Measurements from ENCODE around the gene LARP4. TPM values are rescaled to one million over a fixed set of nuclear protein-coding genes. Genes with fewer than 3 reads are reported as not detected.
"Not testable (repeated sequence)": the region's sequence is repeated elsewhere in the genome, so short reads cannot be mapped to it uniquely, and the experiment has no call there.

LARP4 gene
- total RNA-seq, 1 donor from 2014 or later = 64.2 TPM

DNA sequence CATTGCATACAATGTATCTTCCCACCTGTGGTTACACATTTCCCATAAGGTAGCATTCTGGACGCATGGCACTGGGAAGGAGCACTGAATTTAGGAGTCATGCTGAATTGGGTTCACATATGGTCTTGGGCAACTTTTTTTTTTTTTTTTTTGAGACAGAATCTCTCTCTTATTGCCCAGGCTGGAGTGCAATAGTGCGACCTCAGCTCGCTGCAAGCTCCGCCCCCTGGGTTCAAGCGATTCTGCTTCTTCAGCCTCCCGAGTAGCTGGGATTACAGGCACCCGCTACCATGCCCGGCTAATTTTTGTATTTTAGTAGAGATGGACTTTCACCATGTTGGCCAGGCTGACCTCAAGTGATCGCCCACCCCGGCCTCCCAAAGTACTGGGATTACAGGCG is 117.4 kb downstream of the LARP4 start:
- TF ChIP-seq, protein P1, sequence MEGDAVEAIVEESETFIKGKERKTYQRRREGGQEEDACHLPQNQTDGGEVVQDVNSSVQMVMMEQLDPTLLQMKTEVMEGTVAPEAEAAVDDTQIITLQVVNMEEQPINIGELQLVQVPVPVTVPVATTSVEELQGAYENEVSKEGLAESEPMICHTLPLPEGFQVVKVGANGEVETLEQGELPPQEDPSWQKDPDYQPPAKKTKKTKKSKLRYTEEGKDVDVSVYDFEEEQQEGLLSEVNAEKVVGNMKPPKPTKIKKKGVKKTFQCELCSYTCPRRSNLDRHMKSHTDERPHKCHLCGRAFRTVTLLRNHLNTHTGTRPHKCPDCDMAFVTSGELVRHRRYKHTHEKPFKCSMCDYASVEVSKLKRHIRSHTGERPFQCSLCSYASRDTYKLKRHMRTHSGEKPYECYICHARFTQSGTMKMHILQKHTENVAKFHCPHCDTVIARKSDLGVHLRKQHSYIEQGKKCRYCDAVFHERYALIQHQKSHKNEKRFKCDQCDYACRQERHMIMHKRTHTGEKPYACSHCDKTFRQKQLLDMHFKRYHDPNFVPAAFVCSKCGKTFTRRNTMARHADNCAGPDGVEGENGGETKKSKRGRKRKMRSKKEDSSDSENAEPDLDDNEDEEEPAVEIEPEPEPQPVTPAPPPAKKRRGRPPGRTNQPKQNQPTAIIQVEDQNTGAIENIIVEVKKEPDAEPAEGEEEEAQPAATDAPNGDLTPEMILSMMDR (IDR thresholded peaks at IDR 0.05; ENCODE audit: unreplicated experiment) = no peak
- no peak for DNase-seq (ENCODE audit: low spot score, unreplicated experiment)
- Mint-ChIP-seq H3K4me3 (ENCODE audit: low read depth) (no peak overlapping the region), H3K27me3 (no peaks in the 10 kb centered on the region), H3K9me3 (ENCODE audit: low read depth) (no peaks in the 10 kb centered on the region), H3K27ac (no peak overlapping the region), H3K4me1 (ENCODE audit: low read depth) (peaks cover 9% of the 10 kb centered on the region), H3K36me3 (ENCODE audit: insufficient read depth) (peaks cover 6% of the 10 kb centered on the region)

DNA sequence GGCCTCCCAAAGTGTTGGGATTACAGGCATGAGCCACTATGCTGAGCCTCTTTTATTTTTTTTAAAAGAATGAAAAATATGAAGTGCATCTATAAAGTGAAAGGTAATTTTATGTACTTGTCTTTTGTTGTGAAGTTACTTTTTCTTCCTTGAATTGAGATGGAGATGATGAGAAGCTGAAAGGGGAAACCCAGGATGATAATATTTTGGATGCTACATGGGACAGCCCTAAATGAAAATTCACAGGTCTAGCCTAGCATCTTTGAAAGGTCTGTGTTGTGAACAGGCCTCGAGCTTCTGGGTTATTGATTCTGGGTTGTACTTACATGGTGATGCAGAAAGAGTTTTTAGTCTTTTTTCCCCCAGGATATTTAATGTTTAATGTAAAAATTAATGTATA is 118.7 kb downstream of the LARP4 start:
- DNase-seq (ENCODE audit: low spot score, unreplicated experiment) = no peak
- no peak overlapping the region for H3K4me3 Mint-ChIP-seq (ENCODE audit: low read depth)

DNA sequence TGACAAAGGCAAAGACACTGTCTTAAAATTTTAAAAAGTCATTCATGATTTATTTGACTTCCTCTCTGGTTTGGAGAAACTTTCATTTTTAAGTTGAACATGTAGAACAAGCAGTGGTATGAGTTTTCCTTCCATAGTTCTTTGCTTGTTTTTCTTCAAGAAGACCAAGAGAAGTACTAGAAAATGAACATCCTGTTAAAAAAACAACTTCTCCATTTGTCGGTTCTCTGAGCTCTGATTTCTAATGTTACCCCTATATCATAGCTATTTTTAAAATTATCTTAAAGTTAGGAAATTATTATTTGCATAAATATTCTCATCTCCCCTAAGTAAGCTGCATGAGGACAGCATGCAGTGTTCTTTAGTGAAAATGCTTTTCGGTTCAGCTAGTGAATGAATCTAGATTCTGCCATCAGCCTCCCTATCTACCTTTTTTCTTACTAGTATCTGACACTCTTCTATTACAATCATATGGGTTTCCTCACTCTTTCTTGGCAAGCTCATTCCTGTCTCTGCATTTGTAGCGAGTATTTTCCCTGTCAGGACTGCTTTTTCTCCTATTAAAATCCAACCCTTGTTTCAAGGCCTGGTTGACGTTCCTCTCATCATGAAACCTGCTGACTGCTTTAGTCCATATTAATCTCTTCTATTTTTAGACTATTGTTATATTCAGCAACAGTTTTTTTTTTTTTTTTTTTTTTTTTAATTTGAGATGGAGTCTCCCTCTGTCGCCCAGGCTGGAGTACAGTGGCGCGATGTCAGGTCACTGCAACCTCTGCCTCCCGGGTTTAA is 119.9 kb downstream of the LARP4 start:
- no peaks in the 10 kb centered on the region for H3K4me1 Mint-ChIP-seq (ENCODE audit: low read depth)
- no peak overlapping the region for H3K4me3 Mint-ChIP-seq (ENCODE audit: low read depth)
- no peaks in the 10 kb centered on the region for H3K27me3 Mint-ChIP-seq
- no peak for DNase-seq (ENCODE audit: low spot score, unreplicated experiment)
- no peak overlapping the region for H3K27ac Mint-ChIP-seq
- peaks cover 12% of the 10 kb centered on the region for H3K36me3 Mint-ChIP-seq (ENCODE audit: insufficient read depth)
- H3K9me3 Mint-ChIP-seq (ENCODE audit: low read depth) = peaks cover 4% of the 10 kb centered on the region
- TF ChIP-seq, protein P1 (IDR thresholded peaks at IDR 0.05; ENCODE audit: unreplicated experiment) = no peak

More for the DNA sequence above, 118.7 kb downstream of the LARP4 start:
- Mint-ChIP-seq H3K36me3 (ENCODE audit: insufficient read depth) (peaks cover 12% of the 10 kb centered on the region), H3K27ac (no peak overlapping the region), H3K27me3 (no peaks in the 10 kb centered on the region), H3K4me1 (ENCODE audit: low read depth) (peaks cover 7% of the 10 kb centered on the region), H3K9me3 (ENCODE audit: low read depth) (peaks cover 4% of the 10 kb centered on the region)
- TF ChIP-seq, protein P1 (IDR thresholded peaks at IDR 0.05; ENCODE audit: unreplicated experiment) = no peak

DNA sequence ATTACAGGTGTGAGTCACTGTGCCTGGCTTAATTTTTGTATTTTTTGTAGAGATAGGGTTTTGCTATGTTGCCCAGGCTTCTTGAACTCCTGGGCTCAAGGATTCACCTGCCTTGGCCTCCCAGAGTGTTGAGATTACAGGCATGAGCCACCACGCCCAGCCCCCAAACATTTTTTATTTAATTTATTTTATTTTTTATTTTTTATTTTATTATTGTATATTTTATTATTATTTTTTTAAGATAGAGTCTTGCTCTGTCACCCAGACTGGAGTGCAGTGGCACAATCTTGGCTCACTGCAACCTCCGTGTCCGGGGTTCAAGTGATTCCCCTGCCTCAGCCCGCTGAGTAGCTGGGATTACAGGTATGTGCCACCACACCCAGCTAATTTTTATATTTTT is 121.1 kb downstream of the LARP4 start:
- H3K9me3 Mint-ChIP-seq (ENCODE audit: low read depth); H3K4me1 Mint-ChIP-seq (ENCODE audit: low read depth); H3K27me3 Mint-ChIP-seq; H3K4me3 Mint-ChIP-seq (ENCODE audit: low read depth); H3K27ac Mint-ChIP-seq; DNase-seq (ENCODE audit: low spot score, unreplicated experiment): not testable (repeated sequence)
- H3K36me3 Mint-ChIP-seq (ENCODE audit: insufficient read depth) = peaks cover 13% of the 10 kb centered on the region

DNA sequence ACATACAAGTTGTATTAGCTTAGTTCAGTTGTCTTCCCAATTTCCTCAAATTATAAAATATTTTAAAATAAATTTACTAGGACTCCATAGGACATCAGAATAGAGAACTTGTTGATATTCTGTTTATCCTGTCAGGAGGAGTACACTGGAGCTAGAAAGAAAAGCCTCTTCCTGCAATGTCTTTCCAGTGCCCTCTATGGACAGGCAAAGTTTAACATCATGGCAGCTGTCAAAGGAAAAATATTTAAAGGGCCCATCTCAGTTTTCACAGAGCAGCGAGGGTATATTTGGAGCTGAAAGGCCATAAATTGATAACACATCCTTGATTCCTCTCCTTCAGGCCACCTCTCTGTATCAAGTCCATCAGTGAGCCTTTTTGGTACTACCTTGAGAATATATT is 123.1 kb downstream of the LARP4 start:
- Mint-ChIP-seq H3K4me1 (ENCODE audit: low read depth) (peaks cover 15% of the 10 kb centered on the region), H3K27me3 (no peaks in the 10 kb centered on the region), H3K36me3 (ENCODE audit: insufficient read depth) (peaks cover 13% of the 10 kb centered on the region), H3K9me3 (ENCODE audit: low read depth) (peaks cover 4% of the 10 kb centered on the region), H3K4me3 (ENCODE audit: low read depth) (no peak overlapping the region), H3K27ac (no peak overlapping the region)
- no peak for DNase-seq (ENCODE audit: low spot score, unreplicated experiment)
- TF ChIP-seq, protein P1 (IDR thresholded peaks at IDR 0.05; ENCODE audit: unreplicated experiment) = no peak

DNA sequence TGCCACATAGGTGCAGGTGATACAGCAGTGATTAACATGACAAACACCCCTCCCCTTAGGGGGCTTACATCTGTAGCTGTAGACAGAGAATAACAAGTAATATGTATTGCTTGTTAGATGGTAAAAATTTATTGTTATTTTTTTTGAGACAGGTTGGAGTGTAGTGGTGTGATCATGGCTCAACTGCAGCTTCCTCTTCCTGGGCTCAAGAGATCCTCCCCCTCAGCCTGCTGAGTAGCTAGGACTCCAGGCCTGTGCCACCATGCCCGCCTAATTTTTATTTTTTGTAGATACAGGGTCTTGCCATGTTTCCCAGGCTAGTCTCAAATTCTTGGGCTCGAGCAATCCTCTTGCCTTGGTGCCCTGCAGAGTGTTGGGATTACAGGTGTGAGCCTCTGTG is 123.9 kb downstream of the LARP4 start:
- H3K36me3 Mint-ChIP-seq (ENCODE audit: insufficient read depth) = peaks cover 13% of the 10 kb centered on the region
- peaks cover 18% of the 10 kb centered on the region for H3K4me1 Mint-ChIP-seq (ENCODE audit: low read depth)
- H3K4me3 Mint-ChIP-seq (ENCODE audit: low read depth) = no peak overlapping the region
- DNase-seq (ENCODE audit: low spot score, unreplicated experiment) = no peak
- TF ChIP-seq, protein P1 (IDR thresholded peaks at IDR 0.05; ENCODE audit: unreplicated experiment) = no peak
- H3K9me3 Mint-ChIP-seq (ENCODE audit: low read depth) = peaks cover 4% of the 10 kb centered on the region
- no peaks in the 10 kb centered on the region for H3K27me3 Mint-ChIP-seq
- H3K27ac Mint-ChIP-seq = no peak overlapping the region

Data from progenitor cell of endocrine pancreas (in vitro differentiated cells).